Measurements from ENCODE around the gene SAFB2. TPM values are rescaled to one million over a fixed set of nuclear protein-coding genes. Genes with fewer than 3 reads are reported as not detected.

SAFB2 gene
- total RNA-seq, 1 donor from 2014 or later, result 74.2 TPM

DNA sequence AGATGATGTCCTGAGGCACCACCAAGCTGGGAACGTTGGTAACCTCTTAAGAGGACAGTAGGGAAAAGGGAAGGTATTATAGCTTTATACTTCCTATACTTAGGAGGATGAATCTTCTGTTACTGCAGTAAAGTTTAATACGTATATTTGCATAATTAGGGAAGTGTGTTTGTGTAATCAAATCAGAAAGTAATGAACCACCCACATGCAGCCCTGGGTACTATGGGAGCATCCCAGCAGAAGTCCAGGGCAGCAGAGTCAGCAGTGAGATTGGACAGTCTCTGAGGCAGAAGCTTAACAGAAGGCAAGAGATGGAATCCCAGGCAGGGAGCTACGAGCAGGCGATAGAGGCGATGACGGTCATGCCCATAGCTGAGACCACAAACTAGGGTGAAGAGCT is 12.9 kb upstream of the SAFB2 start:
- DNase-seq (no peak), ATAC-seq (peak; percentile 60)
- no peak overlapping the region for H3K27ac ChIP-seq
- no peak overlapping the region for H3K4me3 ChIP-seq
- H3K36me3 ChIP-seq, result no peaks in the 10 kb centered on the region
- intact Hi-C loops (cut with DNase I), result no loop called here
- H3K4me1 ChIP-seq, result peaks cover 40% of the 10 kb centered on the region
- no peak for TF ChIP-seq CTCF (IDR thresholded peaks at IDR 0.05)
- H3K27me3 ChIP-seq, result no peaks in the 10 kb centered on the region
- H3K9me3 ChIP-seq, result no peaks in the 10 kb centered on the region

- no peak for TF ChIP-seq CTCF (IDR thresholded peaks at IDR 0.05)
- ATAC-seq (peak; percentile 34), DNase-seq (no peak)
- no peak overlapping the region for H3K4me3 ChIP-seq
- H3K4me1 ChIP-seq, result peaks cover 57% of the 10 kb centered on the region
- intact Hi-C loops (cut with DNase I), result no loop called here
- H3K9me3 ChIP-seq, result no peaks in the 10 kb centered on the region
- peak overlapping the region; percentile 33 for H3K27ac ChIP-seq
- peaks cover 27% of the 10 kb centered on the region for H3K36me3 ChIP-seq
- H3K27me3 ChIP-seq, result no peaks in the 10 kb centered on the region
These were observed 10.1 kb upstream of the SAFB2 start for GRCh38 chr19:5632657-5633056.

DNA sequence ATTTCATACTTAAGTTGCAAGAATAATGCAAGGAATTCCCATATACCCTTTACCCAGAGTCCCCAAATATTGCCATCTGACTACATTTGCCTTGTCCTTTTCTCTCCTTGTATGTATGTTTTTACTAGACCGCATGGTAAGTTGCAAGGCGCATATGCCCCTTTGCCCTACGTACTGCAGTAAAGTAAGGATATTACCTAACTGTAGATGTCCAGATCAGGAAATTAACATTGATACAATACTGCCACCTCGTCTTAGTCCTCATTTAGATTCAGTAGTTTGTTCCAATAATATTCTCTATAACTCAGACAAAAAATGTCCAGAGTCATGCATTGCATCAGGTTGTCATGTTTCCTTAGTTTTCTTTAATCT is 9.7 kb upstream of the SAFB2 start:
- Histone ChIP-seq H3K27ac (peak overlapping the region; percentile 33), H3K4me3 (no peak overlapping the region), H3K9me3 (no peaks in the 10 kb centered on the region), H3K4me1 (peaks cover 59% of the 10 kb centered on the region), H3K27me3 (no peaks in the 10 kb centered on the region), H3K36me3 (peaks cover 32% of the 10 kb centered on the region)
- DNase-seq (no peak), ATAC-seq (no peak)
- intact Hi-C loops (cut with DNase I), result no loop called here
- no peak for TF ChIP-seq CTCF (IDR thresholded peaks at IDR 0.05)

DNA sequence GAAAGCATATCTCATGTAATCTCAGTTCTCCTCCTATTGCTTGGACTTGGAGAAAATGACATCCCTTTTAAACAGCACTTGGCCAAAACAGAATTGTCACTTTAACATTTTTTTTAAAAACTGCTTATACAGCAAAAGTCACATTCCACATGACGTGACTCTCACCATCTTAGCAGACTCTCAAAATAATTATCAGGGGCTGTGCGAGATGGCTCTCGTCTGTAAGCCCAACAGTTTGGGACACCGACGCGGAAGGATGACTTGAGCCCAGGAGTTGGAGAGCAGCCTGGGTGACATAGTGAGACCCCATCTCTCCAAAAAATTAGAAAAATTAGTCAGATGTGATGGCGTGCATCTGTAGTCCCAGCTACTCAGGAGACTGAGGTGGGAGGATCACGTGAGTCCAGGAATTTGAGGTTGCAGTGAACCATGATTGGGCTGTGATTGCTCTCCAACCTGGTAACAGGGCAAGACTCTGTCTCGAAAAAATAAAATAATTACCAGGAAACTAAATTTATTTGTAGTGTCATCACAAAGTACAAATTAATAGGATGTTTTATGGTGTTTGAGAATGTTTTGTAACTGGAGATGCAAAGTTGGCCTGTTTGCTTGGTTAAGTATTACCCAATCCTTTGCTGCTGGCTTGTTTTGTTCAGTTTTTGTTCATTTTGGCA is 9.1 kb upstream of the SAFB2 start:
- intact Hi-C loops (cut with DNase I), result no loop called here
- DNase-seq, result no peak
- peaks cover 64% of the 10 kb centered on the region for H3K4me1 ChIP-seq
- H3K27me3 ChIP-seq, result no peaks in the 10 kb centered on the region
- no peak overlapping the region for H3K4me3 ChIP-seq
- no peak for TF ChIP-seq CTCF (IDR thresholded peaks at IDR 0.05)
- ATAC-seq, result no peak
- H3K36me3 ChIP-seq, result peaks cover 37% of the 10 kb centered on the region
- no peaks in the 10 kb centered on the region for H3K9me3 ChIP-seq
- H3K27ac ChIP-seq, result no peak overlapping the region

GRCh38 chr19:5628919-5629481 is 6.4 kb upstream of the SAFB2 start:
- Histone ChIP-seq H3K36me3 (peaks cover 48% of the 10 kb centered on the region), H3K4me1 (peaks cover 84% of the 10 kb centered on the region), H3K27ac (no peak overlapping the region), H3K27me3 (no peaks in the 10 kb centered on the region), H3K4me3 (no peak overlapping the region), H3K9me3 (no peaks in the 10 kb centered on the region)
- DNase-seq (no peak), ATAC-seq (peak; percentile 57)
- no peak for TF ChIP-seq CTCF (IDR thresholded peaks at IDR 0.05)
- intact Hi-C loops (cut with DNase I), result no loop called here
